Stomach (tissue), 4 donors: ENCODE data around the gene TSNAXIP1.

Experiments used
- EP300 ChIP-seq: sonication (generic); formaldehyde crosslinking; IDR thresholded peaks from one replicate; pipeline ENCODE4 v1.6.1; 2017; ENCODE audit warnings: antibody characterized with exemption
- POLR2A ChIP-seq, 4 donors: fragments of 450-650 bp; IDR thresholded peaks; one replicate each; pipeline ENCODE4 v1.6.1; 2016; ENCODE audit warnings: antibody characterized with exemption in 4 of 4, control low read depth in 2 of 4, mild to moderate bottlenecking in 1 of 4, moderate library complexity in 1 of 4
- POLR2AphosphoS5 ChIP-seq, 3 donors: sonication (generic); formaldehyde crosslinking; IDR thresholded peaks; one replicate each; pipeline ENCODE4 v1.6.1; 2016; ENCODE audit warnings: antibody characterized with exemption in 3 of 3
- TF ChIP-seq, protein P1 (sequence below), 7 experiments: fragments of 450-650 bp in 4 of 7; fragments of 200-600 bp in 3 of 7; sonication (generic) in 3 of 7; IDR thresholded peaks; one replicate each; pipeline ENCODE4 v1.5.1; 2016 to 2019; ENCODE audit warnings: antibody characterized with exemption in 7 of 7, control low read depth in 2 of 7, mild to moderate bottlenecking in 1 of 7

- TF ChIP-seq, protein P1, sequence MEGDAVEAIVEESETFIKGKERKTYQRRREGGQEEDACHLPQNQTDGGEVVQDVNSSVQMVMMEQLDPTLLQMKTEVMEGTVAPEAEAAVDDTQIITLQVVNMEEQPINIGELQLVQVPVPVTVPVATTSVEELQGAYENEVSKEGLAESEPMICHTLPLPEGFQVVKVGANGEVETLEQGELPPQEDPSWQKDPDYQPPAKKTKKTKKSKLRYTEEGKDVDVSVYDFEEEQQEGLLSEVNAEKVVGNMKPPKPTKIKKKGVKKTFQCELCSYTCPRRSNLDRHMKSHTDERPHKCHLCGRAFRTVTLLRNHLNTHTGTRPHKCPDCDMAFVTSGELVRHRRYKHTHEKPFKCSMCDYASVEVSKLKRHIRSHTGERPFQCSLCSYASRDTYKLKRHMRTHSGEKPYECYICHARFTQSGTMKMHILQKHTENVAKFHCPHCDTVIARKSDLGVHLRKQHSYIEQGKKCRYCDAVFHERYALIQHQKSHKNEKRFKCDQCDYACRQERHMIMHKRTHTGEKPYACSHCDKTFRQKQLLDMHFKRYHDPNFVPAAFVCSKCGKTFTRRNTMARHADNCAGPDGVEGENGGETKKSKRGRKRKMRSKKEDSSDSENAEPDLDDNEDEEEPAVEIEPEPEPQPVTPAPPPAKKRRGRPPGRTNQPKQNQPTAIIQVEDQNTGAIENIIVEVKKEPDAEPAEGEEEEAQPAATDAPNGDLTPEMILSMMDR (IDR thresholded peaks at IDR 0.05), result no peak
- TF ChIP-seq POLR2A (IDR thresholded peaks at IDR 0.05), result no peak
- TF ChIP-seq POLR2AphosphoS5 (IDR thresholded peaks at IDR 0.05), result no peak
- no peak for TF ChIP-seq EP300
Measured at GRCh38 chr16:67773099-67773498, 33.6 kb upstream of the TSNAXIP1 start.
